ENCODE measurements around the gene ARHGAP22. TPM values are rescaled to one million over a fixed set of nuclear protein-coding genes. Genes with fewer than 3 reads are reported as not detected.

The ARHGAP22 gene
- total RNA-seq, 1 donor from 2014 or later = 11.7 TPM

DNA sequence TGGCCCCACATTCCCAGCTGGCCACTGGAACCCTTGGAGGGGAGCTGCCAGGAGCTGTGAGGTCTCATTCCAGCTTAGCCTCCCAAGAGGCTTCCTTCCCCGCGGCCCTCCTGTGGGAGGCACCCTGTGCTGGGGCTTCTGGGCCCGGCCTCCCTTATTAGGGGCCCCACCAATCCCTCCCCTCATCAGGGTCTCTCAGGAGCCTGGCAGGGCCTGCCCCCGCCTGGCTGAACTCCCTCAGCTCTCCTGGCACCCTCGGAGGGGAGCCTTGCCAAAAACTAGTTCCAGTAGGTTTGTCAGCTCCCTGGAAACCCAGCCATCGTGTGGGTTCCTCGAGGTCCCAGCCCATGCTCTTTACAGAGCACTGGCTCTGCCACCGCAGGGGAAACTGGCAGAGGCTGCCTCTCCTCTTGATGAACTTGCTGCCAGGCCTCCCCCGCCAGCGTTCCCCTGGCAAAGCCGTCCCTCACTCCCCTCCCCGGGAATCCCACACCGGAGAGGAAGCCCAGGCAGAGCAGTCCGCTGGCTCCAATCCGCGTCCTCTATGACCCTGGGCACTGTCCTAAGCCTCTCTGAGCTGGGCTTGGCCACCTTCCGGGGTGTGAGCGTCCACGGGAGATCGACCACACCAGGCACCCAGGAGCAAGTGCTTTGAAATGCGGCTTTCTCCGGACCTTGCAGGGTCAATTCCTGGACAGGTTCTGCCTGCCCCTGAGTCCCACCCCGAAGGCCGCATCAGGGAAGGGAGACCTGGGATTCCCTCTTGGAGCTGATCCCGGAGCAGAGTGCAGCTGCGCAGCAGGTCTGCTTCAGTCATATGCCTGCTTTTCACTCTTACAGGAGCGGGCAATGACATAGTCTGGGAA lies 139.8 kb downstream of the ARHGAP22 start:
- intact Hi-C loops (cut with DNase I) = no loop called here
- DNase-seq (ENCODE audit: low spot score) (peak; percentile 51), ATAC-seq (peak; percentile 19)

DNA sequence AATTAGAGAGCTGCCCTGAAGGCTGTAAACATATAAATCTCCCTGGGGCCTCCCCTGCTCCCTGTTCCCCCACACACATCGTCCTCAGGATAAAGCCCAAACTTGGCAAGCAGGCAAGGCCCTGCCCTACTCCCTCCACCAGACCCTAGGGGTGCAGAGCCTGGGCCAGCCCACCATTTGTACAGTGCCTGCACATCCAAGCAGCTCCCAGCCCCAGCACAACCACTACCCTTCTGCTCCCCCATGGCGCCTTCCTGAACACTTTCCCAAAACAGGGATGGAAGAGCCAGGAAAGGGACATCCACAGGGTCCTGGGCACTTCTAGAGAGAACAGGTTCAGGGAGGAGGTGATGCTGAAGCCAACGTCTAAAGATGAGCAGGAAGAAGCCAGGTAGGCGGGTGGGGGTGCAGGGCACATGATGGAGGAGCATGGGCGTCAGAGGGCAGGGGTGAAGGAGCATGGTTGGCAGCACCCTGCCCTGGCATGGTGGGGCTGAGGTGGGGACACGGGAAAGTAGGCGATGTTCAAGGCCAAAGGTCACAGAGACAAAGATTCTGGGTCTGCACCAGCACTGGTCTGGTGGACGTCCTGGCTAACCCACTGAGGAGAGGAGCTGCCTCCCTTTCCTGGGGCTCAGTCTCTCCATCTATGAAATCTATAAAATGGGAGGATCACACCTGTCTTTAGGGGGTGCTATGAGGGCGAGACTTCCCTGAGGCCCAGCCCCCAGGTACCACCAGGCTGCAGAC lies 140.6 kb downstream of the ARHGAP22 start:
- ATAC-seq (no peak), DNase-seq (ENCODE audit: low spot score) (no peak)
- intact Hi-C loops (cut with DNase I) = no loop called here

DNA sequence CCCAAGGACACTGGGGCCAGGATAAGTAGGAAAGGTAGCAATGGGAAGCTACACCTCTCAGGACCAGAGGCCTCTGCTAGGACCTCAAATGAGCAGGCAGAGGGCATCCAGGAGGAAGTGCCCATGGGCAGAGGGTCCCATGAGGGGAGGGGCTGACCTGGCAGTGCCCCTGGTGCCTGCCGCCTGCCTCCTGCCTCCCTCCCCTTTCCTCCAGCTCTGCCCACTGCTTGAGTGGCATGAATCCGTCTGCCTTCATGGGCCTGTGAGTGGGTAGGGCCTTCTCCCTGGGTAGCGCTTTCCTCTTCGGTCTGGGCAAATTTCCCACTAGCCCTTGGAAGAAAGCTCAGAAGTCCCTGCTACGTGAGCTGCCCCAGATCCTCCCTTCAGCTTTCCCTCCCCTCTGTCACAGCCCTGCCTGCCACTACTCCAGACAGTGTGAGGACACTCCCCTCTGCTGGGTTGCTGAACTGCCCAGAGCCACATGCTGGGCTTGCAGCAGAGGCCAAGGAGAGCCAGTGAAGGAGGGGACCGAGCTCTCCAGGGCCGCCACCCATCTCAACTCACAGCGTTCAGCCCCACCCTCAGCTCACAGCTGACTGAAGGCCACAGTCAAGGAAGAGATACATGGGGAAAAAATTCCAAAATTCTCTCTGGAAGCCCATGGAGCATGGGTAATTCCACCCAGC lies 141.4 kb downstream of the ARHGAP22 start:
- intact Hi-C loops (cut with DNase I) = no loop called here
- ATAC-seq = peak; percentile 54
- peak; percentile 40 for DNase-seq (ENCODE audit: low spot score)

DNA sequence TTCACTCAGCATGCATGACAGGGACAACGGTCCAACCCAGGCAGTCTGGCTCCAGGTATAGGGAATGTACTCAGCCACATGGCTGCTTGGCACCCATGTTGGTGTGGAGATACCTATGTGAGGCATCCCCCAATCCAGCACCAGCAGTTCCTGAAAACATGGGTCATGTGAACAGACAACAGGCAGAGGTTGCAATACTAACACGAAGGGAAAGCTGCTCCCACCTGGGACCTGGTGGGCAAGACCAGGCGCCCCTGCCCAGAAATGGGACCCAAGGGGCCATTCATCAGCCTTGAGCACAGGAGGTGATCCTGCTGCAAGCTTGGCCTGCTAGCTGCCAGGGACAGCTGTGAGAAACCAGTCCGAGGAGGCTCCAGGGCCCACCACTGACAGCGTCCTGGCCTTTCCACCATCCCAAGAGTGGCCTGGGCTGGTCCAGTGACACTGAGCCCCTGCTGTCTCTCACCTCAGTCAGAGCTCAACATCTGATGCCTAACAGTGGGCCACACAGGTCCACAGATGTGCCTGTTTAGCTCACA lies 142.3 kb downstream of the ARHGAP22 start:
- intact Hi-C loops (cut with DNase I) = no loop called here
- DNase-seq (ENCODE audit: low spot score) (no peak), ATAC-seq (no peak)

GRCh38 chr10:48461623-48462481 lies 143.0 kb downstream of the ARHGAP22 start:
- peak; percentile 43 for DNase-seq (ENCODE audit: low spot score)
- intact Hi-C loops (cut with DNase I) = no loop called here

GRCh38 chr10:48460182-48460581 lies 144.7 kb downstream of the ARHGAP22 start:
- ATAC-seq = no peak

More at GRCh38 chr10:48461623-48462481, 143.0 kb downstream of the ARHGAP22 start:
- no peak for ATAC-seq

GRCh38 chr10:48459270-48460150 lies 145.4 kb downstream of the ARHGAP22 start:
- DNase-seq (ENCODE audit: low spot score) (peak; percentile 53), ATAC-seq (no peak)
- intact Hi-C loops (cut with DNase I) = no loop called here

More at GRCh38 chr10:48460182-48460581, 144.7 kb downstream of the ARHGAP22 start:
- intact Hi-C loops (cut with DNase I) = no loop called here
- DNase-seq (ENCODE audit: low spot score) = no peak

GRCh38 chr10:48458662-48459048 lies 146.2 kb downstream of the ARHGAP22 start:
- DNase-seq (ENCODE audit: low spot score) = peak; percentile 41
- ATAC-seq = no peak
- intact Hi-C loops (cut with DNase I) = no loop called here

- peak; percentile 52 for DNase-seq (ENCODE audit: low spot score)
- no peak for ATAC-seq
- intact Hi-C loops (cut with DNase I) = no loop called here
Measured at GRCh38 chr10:48457949-48458661, 146.8 kb downstream of the ARHGAP22 start.

DNA sequence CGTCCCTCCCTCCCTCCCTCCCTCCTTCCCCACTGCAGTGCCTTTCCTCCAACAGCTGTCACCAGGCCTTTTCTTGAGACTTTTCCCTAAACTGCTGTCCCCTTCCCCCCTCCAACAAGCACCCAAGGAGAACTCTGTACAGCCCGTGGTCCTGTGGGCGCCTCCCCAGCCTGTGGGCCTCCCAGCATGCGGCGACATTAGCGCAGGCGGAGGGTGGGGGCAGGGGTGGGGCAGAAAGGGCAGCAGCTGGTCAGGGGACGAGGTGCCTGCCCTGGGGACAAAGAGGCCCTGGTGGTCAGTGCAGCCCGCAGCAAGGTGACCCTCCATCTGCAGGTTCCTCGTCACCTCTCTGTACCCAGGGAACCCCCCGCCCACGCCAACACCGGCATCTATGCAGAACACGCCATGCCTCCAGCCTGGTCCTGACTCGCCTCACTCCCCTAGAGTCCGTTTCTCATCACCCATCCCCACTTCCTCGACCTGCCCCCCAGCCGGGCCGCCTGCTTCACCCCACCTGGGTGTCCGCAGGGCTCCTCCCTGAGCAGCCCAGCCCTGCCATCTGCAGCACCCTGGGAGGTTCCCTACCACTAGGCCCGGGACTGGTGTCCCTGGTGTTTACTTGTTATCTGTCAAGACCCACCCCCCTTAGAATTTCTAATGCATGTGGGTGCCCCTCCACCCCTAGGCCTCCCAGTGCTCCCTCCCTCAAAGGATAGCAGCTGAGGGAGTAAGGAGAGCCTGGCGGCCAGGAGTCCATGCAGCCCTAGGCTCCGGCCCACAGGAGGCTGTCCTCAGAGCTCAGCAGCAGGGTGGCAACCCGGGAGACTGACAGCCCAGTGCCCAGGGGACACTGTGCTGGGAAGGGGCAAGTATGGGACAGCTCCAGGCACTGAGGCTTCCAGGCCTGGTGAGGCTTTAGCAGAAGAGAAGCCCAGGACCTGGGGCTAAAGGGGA lies 147.8 kb downstream of the ARHGAP22 start:
- intact Hi-C loops (cut with DNase I) = no loop called here
- ATAC-seq (no peak), DNase-seq (ENCODE audit: low spot score) (peak; percentile 51)

DNA sequence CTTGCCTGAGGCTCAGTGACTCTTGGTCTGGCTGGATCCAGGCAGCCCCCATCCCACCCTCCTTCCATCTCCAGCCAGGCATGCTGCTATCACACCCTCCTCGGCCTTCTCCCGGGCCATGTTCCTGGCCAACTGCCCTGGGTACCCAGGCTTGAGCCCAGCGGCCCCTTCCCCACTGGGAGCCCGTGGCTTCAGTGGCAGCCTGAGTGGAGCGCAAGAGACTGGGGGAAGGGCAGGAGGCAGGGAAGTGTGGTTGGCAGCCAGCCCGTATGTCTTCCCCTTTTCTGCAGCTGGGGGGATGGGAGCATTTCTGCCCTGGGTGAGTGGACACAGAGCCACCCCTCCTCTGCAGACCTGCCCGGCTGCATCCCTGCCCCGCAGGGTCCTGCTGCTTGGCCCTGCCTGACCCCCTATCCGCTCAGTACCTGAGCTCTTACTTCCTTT lies 148.5 kb downstream of the ARHGAP22 start:
- DNase-seq (ENCODE audit: low spot score) (peak; percentile 80), ATAC-seq (peak; percentile 61)
- intact Hi-C loops (cut with DNase I) = no loop called here

- intact Hi-C loops (cut with DNase I) = no loop called here
- no peak for ATAC-seq
- DNase-seq (ENCODE audit: low spot score) = peak; percentile 48
Measured at GRCh38 chr10:48455392-48456151, 149.3 kb downstream of the ARHGAP22 start.

DNA sequence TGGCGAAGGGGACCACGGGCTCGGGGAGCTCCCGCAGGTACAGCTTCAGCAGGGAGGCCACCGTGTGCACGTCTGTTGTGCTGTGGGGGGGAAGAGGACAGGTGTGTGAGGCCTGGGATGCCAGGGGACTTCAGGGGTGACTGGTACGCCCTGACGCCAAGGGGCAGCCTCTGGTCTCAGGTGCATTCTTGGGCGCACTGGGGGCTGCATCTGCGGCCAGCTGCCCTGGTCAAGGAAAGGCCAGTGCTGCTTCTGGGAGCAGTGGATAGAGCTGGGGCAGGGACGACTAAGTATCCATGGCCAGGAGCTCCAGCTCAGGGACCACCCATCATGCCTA lies 149.8 kb downstream of the ARHGAP22 start:
- intact Hi-C loops (cut with DNase I) = no loop called here
- DNase-seq (ENCODE audit: low spot score) (no peak), ATAC-seq (no peak)

GRCh38 chr10:48454302-48455054 lies 150.4 kb downstream of the ARHGAP22 start:
- peak; percentile 42 for DNase-seq (ENCODE audit: low spot score)
- intact Hi-C loops (cut with DNase I) = no loop called here
- ATAC-seq = no peak

All from sciatic nerve (tissue), 2 donors.